ENCODE measurements around the gene LARGE2. TPM values are rescaled to one million over a fixed set of nuclear protein-coding genes. Genes with fewer than 3 reads are reported as not detected.

The LARGE2 gene
- total RNA-seq, 1 donor = not detected

DNA sequence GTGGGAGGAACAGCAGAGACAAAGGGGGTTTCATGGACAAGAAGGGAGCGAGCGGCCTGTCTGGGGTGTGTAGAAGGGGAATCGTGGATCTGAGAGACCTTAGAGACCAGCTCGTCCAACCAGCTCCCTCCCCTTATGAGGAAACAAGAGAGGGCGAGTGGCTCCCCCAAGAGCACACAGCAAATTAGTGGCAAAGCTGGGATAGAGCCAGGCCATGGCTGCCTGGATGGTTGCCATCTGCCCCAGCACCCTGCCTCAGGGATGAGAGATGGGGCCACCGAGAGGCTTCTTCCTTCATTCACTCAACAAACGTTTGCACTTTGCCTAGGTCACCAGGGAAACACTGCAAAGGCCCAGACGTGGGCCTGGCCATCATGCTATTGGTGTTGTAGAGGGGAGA lies 32.9 kb upstream of the LARGE2 start:
- H3K4me3 ChIP-seq (ENCODE audit: low read depth, low read length) = no peak overlapping the region
- TF ChIP-seq, protein P1, sequence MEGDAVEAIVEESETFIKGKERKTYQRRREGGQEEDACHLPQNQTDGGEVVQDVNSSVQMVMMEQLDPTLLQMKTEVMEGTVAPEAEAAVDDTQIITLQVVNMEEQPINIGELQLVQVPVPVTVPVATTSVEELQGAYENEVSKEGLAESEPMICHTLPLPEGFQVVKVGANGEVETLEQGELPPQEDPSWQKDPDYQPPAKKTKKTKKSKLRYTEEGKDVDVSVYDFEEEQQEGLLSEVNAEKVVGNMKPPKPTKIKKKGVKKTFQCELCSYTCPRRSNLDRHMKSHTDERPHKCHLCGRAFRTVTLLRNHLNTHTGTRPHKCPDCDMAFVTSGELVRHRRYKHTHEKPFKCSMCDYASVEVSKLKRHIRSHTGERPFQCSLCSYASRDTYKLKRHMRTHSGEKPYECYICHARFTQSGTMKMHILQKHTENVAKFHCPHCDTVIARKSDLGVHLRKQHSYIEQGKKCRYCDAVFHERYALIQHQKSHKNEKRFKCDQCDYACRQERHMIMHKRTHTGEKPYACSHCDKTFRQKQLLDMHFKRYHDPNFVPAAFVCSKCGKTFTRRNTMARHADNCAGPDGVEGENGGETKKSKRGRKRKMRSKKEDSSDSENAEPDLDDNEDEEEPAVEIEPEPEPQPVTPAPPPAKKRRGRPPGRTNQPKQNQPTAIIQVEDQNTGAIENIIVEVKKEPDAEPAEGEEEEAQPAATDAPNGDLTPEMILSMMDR (IDR thresholded peaks at IDR 0.05; ENCODE audit: insufficient read depth, low read depth, low read length) = no peak
- no peak for DNase-seq (ENCODE audit: low read depth)

DNA sequence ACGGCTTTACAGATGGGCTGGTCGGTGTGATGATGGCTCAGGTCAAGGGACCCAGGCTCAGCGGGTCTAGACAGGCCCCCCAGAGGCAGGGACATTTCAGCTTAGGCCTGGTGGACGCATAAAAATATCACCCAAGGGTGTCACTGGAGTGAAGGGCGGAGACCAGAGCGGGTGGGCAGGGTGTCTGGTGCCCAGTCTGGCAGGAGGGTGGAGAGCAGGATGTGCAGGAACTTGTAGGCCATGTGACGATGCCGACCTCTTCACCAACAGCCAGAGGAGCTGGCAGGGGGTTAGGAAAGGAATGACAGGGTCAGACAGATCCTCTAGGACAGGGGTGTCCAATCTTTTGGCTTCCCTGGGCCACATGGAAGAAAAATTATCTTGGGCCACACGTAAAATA lies 32.5 kb upstream of the LARGE2 start:
- TF ChIP-seq, protein P1 (IDR thresholded peaks at IDR 0.05; ENCODE audit: insufficient read depth, low read depth, low read length) = no peak
- no peak overlapping the region for H3K4me3 ChIP-seq (ENCODE audit: low read depth, low read length)

DNA sequence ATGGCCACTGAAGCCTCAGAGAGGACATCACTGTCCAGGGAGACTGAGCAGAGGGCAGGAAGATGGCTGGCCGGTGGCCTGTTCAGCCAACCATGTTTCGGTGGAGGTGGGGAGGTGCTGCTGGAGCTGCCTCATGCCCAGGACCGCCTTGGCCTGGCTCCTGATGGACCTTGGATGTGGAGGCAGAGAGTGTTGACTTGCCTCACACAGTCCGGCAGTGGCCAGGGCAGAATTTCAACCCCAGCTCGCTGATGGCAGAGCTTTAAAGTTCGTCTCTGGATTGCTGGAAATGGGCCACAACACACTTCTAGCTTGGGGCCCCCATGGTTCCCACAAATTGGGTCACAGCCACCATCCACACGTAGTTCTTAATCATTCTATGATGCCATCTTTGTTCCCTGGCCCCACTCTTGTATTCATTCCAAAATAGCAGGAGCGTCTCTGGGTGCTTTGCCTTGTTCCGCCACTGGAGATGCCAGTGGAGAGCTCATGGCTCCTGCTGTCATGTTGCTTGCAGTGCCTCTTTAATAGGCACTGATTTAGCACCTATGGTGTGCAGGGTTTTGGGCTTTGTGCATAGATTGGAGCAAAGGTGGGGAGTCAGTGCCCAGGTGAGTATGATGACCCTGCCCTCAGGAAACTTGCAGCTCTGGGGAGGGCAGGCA lies 31.4 kb upstream of the LARGE2 start:
- TF ChIP-seq, protein P1 (IDR thresholded peaks at IDR 0.05; ENCODE audit: insufficient read depth, low read depth, low read length) = no peak
- no peak for DNase-seq (ENCODE audit: low read depth)
- H3K4me3 ChIP-seq (ENCODE audit: low read depth, low read length) = no peak overlapping the region

More for the DNA sequence above, 32.5 kb upstream of the LARGE2 start:
- no peak for DNase-seq (ENCODE audit: low read depth)

DNA sequence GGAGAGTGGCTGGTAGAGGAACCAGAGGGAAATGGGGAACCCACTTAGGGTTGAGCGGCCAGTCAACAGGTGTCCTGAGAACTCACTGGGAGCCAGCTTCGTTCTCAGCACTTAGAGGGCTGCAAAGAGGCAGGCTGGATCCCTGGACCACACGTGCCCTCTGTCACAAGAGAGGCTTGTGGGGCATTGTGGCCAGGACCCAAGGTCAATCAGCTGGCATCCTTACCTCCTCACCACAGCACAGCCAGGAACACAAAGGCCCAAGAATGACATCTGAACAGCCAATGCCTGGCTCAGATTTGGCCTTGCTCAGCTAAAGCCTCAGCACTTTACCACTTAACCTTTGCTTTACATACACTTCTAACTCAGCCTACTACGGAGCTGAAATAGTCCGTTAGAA lies 29.6 kb upstream of the LARGE2 start:
- no peak overlapping the region for H3K4me3 ChIP-seq (ENCODE audit: low read depth, low read length)
- no peak for DNase-seq (ENCODE audit: low read depth)
- TF ChIP-seq, protein P1 (IDR thresholded peaks at IDR 0.05; ENCODE audit: insufficient read depth, low read depth, low read length) = no peak

DNA sequence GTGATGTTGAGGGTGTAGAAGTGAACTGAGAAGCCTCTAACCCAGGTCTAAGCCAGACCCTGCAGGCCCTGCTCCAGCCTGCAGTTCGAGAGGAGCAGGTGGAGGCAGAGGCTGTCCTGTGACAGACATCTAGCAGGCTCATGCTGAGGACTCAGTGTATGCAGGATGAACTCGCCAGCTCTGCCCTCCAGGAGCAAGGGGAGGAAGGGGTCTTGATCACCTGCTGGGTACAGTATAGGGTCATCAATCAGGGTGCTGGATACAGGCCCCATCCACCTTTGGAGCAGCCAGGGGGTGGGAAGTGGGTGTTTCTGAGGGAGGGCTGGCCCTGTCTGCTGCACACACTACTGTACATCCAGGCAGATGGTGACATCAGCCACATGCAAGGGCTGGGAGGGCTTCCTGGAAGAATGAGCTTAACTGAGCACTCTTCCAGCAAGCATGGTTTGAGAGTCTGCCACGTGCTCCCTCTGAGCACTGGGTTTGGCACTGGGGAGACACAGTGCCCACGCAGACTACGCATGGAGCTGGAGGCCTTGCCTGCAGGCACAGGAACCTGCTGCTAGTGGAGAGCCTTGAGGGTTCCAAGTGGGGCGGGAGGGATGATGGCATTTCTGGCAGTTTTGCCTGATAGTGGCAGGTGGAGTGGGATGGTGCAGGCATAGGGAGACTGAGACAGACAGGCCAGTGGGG lies 27.8 kb upstream of the LARGE2 start:
- TF ChIP-seq, protein P1 (IDR thresholded peaks at IDR 0.05; ENCODE audit: insufficient read depth, low read depth, low read length) = no peak
- no peak for DNase-seq (ENCODE audit: low read depth)
- no peak overlapping the region for H3K4me3 ChIP-seq (ENCODE audit: low read depth, low read length)

DNA sequence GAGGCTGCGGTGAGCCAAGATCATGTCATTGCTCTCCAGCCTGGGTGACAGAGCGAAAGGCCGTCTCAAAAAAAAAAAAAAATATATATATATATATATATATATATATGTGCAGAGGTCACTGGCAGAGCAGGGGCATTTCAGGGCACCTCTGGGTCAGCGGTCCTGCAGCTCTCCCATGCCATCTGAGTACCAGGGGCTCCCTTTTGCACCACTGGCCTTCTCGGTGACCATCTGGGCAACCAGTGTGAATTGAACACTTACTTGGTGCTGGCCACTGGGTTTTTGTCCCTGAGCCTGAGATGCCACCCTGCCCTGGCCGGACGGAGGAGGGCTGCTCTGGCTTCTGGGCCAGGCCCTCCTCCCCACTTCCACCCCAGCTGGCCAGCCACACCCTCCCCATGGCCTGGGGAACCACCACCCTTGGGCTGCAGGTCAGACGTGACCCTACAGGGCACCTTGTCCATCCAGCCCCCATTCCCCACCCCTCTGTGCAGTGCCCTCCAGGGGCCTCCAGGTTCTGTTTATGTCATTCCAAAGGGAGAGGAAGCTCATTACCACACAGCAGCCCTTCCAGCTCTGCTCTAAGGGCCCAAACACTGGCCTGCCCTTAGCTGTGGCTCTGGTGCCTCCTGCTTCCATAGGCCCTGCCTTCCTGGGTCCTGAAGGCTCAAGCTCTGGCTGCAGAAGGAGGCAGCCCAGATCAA lies 26.8 kb upstream of the LARGE2 start:
- no peak overlapping the region for H3K4me3 ChIP-seq (ENCODE audit: low read depth, low read length)
- TF ChIP-seq, protein P1 (IDR thresholded peaks at IDR 0.05; ENCODE audit: insufficient read depth, low read depth, low read length) = no peak
- DNase-seq (ENCODE audit: low read depth) = no peak
